Astrocyte (in vitro differentiated cells and primary cell): ENCODE data around the gene EFNA5.

Experiments
- EZH2 ChIP-seq: IDR thresholded peaks from 2 replicates; pipeline ENCODE4 v1.6.1; 2012; ENCODE audit warnings: mild to moderate bottlenecking, low read length, inconsistent platforms; ENCODE audit not compliant: insufficient read depth
- TF ChIP-seq, protein P1 (sequence below): IDR thresholded peaks from 2 replicates; pipeline ENCODE4 v1.5.1; 2011; ENCODE audit warnings: low read depth, mild to moderate bottlenecking, inconsistent platforms, low read length, moderate library complexity; ENCODE audit not compliant: insufficient read depth

DNA sequence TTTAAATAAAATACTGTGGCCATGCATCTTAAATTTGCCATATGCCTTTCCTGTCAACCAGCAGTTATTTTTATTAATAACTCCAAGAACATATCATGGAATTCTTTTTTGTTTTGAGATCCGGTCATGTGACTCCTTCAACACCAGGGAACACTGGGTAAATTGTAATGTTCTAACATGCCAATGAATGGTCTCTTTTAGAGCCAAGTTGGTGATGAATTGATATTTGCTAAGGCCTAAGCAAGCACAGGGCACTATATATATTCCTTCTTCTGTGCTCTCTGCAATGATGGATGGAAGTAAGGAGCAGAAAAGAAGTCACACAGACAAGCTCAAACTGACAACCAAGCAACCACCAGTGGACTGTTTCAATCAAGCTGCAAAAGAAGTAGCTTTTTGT is 124.0 kb downstream of the EFNA5 start:
- no peak for TF ChIP-seq EZH2
- TF ChIP-seq, protein P1, sequence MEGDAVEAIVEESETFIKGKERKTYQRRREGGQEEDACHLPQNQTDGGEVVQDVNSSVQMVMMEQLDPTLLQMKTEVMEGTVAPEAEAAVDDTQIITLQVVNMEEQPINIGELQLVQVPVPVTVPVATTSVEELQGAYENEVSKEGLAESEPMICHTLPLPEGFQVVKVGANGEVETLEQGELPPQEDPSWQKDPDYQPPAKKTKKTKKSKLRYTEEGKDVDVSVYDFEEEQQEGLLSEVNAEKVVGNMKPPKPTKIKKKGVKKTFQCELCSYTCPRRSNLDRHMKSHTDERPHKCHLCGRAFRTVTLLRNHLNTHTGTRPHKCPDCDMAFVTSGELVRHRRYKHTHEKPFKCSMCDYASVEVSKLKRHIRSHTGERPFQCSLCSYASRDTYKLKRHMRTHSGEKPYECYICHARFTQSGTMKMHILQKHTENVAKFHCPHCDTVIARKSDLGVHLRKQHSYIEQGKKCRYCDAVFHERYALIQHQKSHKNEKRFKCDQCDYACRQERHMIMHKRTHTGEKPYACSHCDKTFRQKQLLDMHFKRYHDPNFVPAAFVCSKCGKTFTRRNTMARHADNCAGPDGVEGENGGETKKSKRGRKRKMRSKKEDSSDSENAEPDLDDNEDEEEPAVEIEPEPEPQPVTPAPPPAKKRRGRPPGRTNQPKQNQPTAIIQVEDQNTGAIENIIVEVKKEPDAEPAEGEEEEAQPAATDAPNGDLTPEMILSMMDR = no peak
